GM23248 (cell line): ENCODE data around the gene SNX18.

ENCODE experiments used
- EZH2 ChIP-seq: fragments of 200-600 bp; sonication (generic); IDR thresholded peaks from 2 replicates; pipeline ENCODE4 v1.6.1; 2018; ENCODE audit warnings: antibody characterized with exemption, mild to moderate bottlenecking; ENCODE audit not compliant: insufficient read depth, poor library complexity, severe bottlenecking
- EZH2phosphoT487 ChIP-seq: fragments of 200-600 bp; sonication (generic); IDR thresholded peaks from 2 replicates; pipeline ENCODE4 v1.6.1; 2018; ENCODE audit warnings: antibody characterized with exemption, moderate library complexity, mild to moderate bottlenecking, low read depth; ENCODE audit not compliant: insufficient read depth

GRCh38 chr5:54556141-54556540 is 38.6 kb downstream of the SNX18 start:
- TF ChIP-seq EZH2phosphoT487: no peak
- TF ChIP-seq EZH2: no peak
